Midbrain (tissue), 1 donor: ENCODE data around the gene ZBTB22.
"Not testable (repeated sequence)": the region's sequence is repeated elsewhere in the genome, so short reads cannot be mapped to it uniquely, and the experiment has no call there.

Source experiments
- DNase-seq: peaks from one replicate; lab custom pipeline; 2025; lab: John Stamatoyannopoulos, UW

Gene ZBTB22, protein sequence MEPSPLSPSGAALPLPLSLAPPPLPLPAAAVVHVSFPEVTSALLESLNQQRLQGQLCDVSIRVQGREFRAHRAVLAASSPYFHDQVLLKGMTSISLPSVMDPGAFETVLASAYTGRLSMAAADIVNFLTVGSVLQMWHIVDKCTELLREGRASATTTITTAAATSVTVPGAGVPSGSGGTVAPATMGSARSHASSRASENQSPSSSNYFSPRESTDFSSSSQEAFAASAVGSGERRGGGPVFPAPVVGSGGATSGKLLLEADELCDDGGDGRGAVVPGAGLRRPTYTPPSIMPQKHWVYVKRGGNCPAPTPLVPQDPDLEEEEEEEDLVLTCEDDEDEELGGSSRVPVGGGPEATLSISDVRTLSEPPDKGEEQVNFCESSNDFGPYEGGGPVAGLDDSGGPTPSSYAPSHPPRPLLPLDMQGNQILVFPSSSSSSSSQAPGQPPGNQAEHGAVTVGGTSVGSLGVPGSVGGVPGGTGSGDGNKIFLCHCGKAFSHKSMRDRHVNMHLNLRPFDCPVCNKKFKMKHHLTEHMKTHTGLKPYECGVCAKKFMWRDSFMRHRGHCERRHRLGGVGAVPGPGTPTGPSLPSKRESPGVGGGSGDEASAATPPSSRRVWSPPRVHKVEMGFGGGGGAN

GRCh38 chr6:33317669-33318425 is at the start of gene ZBTB22:
Gene ZBTB22, minus strand, starts transcription at chr6:33317744. Its CDS starts 828 bp downstream, at chr6:33316916.
- DNase-seq = peak; percentile 99

DNA sequence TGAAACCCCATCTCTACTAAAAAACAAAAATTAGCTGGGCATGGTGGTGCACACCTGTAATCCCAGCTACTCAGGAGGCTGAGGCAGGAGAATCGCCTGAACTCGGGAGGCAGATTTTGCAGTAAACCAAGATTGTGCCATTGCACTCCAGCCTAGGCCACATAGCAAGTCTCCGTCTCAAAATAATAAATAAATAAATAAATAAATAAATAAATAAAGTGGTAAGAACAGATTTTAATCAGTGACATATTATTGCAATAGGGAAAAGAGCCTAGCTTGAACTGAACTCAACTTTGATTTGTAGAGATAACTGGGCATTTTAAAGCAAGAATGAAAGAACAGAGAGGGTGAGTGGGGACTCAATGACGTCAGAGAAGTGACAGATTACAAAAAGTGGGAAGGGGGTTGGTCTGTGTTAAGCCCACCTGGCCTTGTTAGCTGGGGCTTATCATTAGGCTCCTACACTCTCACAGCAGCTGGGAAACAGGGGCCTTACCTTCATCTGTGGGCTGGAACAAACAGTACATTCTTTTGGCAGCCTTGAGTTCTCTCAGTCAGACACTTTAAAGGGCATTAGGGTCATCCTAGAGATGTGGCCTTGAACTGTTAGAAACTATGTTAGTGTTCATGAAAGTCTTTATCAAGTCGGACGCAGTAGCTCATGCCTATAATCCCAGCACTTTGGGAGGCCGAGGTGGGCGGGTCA is 49.6 kb upstream of the ZBTB22 start:
- no peak for DNase-seq

GRCh38 chr6:33365206-33365971 is 47.8 kb upstream of the ZBTB22 start:
- DNase-seq = not testable (repeated sequence)

DNA sequence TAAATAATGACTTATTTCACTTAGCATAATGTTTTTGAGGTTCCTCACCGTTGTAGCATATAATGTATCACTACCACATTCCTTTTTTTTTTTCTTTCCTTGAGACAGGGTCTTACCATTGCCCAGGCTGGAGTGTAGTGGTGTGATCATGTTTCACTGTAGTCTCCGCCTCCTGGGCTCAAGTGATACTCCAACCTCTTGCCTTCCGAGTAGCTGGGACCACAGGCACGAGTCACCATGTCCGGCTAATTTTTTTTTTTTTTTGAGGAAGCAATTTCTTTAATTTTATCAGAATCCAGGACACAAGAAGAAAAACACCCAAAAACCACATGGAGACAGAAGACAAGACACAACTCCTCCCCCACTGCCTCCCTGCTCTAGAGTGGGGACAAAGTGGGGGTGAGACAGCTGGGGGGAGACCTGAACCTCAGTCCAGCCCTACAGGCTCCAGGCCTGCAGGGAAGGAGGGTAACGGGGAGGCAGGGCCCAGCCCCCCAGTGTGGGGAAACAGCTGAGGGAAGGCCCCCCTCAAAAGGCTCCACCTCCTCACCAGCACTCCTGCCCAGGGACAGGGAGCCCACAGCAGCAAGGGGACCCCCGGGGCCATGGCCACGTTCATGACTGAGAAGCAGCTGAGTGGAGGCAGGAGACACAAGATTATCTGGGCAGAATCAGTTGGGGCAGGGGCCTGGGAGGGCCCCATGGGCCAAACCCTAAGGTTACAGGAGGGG is 47.1 kb upstream of the ZBTB22 start:
- not testable (repeated sequence) for DNase-seq

- DNase-seq = not testable (repeated sequence)
These were observed 45.9 kb upstream of the ZBTB22 start for GRCh38 chr6:33363486-33363885.

DNA sequence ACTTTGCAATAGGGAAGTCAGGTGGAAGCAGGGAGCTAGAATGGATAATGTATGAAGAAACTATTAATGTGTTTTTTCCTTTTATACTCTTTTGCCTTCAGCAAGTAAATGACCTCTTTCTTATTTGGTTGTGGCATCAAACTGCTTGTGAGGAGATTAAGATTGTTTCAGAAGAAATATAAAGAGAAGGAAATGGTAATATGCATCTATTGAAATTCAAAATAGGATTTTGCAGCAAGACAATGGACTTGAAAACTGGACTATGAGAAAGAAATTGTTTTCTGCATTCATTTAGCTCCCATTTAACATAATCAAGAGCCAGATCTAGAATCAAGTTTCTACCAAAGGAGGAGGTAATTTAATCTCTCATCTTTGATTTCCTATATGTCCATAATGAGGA is 41.8 kb upstream of the ZBTB22 start:
- DNase-seq = no peak

GRCh38 chr6:33357160-33357871 is 39.8 kb upstream of the ZBTB22 start:
- DNase-seq = not testable (repeated sequence)

- DNase-seq = no peak
These were observed 38.8 kb upstream of the ZBTB22 start for GRCh38 chr6:33356295-33356694.

- DNase-seq = not testable (repeated sequence)
These were observed 38.3 kb upstream of the ZBTB22 start for GRCh38 chr6:33355860-33356259.

DNA sequence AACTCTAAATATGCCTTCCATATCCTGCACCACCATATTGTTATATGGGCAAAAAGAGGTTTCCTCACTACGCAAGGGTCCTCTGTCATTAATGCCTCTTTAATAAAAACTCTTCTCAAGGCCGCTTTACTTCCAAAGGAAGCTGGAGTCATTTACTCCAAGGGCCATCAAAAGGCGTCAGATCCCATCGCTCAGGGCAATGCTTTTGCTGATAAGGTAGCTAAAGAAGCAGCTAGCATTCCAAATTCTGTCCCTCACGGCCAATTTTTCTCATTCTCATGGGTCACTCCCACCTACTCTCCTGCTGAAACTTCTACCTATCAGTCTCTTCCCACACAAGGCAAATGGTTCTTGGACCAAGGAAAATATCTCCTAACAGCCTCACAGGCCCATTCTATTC is 30.3 kb upstream of the ZBTB22 start:
- DNase-seq = no peak

- not testable (repeated sequence) for DNase-seq
These were observed 29.4 kb upstream of the ZBTB22 start for GRCh38 chr6:33346972-33347371.

DNA sequence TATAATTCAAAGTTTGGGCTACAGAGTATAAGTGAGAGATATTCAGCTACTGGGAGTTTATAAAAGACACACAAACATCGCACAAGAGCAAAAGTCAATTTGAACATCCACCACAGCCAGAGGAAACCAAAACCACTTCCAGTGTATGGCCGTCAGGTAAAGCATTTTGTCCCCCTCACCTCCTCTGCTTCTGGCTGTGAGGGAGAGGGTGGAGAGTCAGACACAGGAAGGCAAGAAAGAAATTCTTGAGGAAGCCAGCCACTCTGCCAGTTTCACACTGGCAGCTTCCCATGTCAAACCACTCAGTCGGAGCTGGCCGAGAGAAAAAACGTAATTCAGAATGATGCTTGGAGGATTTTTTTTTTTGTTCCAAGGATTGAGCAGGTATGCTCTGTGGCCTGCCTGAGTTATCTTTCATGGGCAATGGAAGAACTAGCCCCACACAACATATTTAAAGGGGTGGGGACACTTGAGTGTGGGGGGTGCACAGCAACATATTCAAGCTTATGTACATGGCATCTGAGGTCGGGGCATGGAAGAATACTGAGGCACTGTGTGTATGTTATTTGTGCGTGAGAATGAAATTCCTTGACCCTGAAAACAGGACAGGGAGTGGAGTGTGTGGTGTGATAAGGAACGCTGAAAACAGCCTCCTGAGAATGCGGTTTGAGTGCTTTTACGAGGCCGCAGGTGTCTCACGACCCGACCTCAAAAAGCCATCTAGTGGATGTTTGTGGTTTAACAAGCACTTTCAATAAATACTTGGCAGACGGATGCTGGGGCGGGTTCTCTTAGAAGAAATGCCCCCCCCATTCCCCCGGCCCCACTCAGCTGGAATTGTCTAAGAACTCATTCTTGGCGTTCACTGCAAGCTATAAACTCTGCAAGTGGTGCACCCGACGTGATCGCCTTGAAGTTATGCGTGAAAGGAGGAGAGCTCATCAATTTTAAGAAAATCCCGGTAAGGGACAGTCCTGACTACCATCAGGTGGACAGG is 27.5 kb upstream of the ZBTB22 start:
- peak; percentile 30 for DNase-seq

DNA sequence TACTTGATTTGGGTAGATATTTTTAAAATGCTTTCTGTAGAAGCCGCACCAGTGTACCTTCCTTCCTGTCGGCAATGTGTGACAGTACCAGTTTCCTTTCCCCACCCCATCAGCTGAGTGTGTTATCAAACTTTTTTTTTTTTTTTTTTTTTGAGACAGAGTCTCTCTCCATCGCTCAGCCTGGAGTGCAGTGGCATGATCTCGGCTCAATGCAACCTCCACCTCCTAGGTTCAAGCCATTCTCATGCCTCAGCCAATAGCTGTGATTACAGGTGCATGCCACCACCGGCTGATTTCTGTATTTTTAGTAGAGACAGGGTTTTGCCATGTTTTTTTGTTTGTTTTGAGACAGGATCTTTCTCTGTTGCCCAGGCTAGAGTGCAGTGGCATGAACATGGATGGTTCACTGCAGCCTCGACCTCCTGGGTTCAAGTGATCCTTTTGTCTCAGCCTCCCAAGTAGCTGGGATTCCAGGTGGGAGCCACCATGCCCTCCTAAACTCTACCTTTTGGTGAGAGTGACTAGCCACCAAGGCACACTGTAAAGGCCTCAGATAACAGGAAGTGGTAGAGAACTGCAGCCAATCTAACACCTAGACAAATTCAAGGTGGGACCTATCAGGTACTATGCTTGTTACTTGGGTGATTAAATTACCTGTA is 26.5 kb upstream of the ZBTB22 start:
- DNase-seq = no peak

DNA sequence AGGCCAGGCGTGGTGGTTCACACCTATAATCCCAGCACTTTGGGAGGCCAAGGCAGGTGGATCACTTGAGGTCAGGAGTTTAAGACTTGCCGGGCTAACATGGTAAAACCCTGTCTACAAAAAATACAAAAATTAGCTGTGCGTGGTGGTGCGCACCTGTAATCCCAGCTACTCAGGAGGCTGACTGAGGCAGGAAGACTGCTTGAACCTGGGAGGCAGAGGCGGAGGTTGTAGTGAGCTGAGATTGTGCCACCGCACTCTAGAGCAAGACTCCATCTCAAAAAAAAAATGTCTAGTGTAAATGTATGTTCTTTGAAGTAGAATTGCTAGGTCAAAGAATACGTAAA is 26.0 kb upstream of the ZBTB22 start:
- DNase-seq = not testable (repeated sequence)

DNA sequence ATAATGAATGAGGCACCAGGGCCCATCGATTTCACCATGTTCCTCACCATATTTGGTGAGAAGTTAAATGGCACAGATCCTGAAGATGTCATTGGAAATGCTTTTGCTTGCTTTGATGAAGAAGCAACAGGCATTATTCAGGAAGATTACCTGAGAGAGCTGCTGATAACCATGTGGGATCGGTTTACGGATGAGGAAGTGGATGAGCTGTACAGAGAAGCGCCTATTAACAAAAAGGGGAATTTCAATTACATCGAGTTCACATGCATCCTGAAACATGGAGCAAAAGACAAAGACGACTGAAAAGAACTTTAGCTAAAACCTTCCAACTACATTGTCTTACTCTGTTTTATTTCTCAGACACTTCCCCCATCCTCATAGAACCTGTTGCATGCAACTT is 21.6 kb upstream of the ZBTB22 start:
- DNase-seq = no peak

DNA sequence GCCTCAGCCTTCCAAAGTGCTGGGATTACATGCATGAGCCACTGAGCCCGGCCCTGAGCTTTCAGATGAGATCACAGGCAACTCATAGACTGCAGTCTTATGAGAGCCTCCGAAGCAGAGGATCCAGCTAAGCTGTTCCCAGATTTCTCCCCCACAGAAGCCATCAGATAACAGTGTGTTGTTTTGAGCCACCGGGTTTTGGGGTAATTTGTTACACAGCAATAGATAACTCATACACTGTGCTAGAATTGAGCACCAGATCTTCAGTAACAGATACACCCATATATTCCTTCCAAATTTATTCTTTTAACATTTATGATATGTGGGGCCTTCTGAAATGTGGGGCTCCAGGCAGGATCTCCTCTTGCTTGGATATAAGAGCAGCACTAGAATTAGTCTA is 19.0 kb upstream of the ZBTB22 start:
- DNase-seq = no peak

GRCh38 chr6:33335916-33336315 is 18.4 kb upstream of the ZBTB22 start:
- no peak for DNase-seq

- DNase-seq = no peak
These were observed 16.1 kb upstream of the ZBTB22 start for GRCh38 chr6:33333666-33334065.
